Lower leg skin (tissue), 4 donors: ENCODE data around the gene NEU1. TPM values are rescaled to one million over a fixed set of nuclear protein-coding genes. Genes with fewer than 3 reads are reported as not detected.

ENCODE experiments used
- DNase-seq, 2 donors: peaks; one replicate each; pipeline ENCODE4 v3.0.0-alpha.2; 2019; ENCODE audit warnings: low spot score in 2 of 2
- H3K4me3 ChIP-seq: fragments of 200-600 bp; sonication (generic); 2 replicates; pipeline ENCODE4 v1.5.1; 2017; ENCODE audit warnings: mild to moderate bottlenecking, low read depth; ENCODE audit not compliant: poor library complexity, severe bottlenecking
- POLR2A ChIP-seq, 2 donors: fragments of 450-650 bp; IDR thresholded peaks; one replicate each; pipeline ENCODE4 v1.6.1; 2016 to 2017; ENCODE audit warnings: antibody characterized with exemption in 2 of 2, mild to moderate bottlenecking in 1 of 2, moderate library complexity in 1 of 2
- WGBS, 2 donors: methylation state at CpG; one replicate each; pipeline ENCODE4 v1.1.5; 2018; 5-methylcytosine and 5-hydroxymethylcytosine counted together
- intact Hi-C: fragments of 100-400 bp; cut with DNase I; formaldehyde crosslinking; loops from one replicate; pipeline ENCODE4 v1.15.0; 2023; ENCODE audit warnings: low total_unique reads
- total RNA-seq, 4 donors: library from RNA; depleted of rRNA; stranded (reverse); fragments of >200 nt; gene quantifications; one replicate each; pipeline ENCODE4 v1.1.0, GENCODE V29; 2016
- TF ChIP-seq, protein P1 (sequence below), 3 donors: fragments of 450-650 bp; IDR thresholded peaks; one replicate each; pipeline ENCODE4 v1.5.1; 2016; ENCODE audit warnings: antibody characterized with exemption in 3 of 3, mild to moderate bottlenecking in 3 of 3, moderate library complexity in 2 of 3

The NEU1 gene
- total RNA-seq, 4 donors from 2014 or later, result 29.1 to 47.6 (median 39.6) TPM

DNA sequence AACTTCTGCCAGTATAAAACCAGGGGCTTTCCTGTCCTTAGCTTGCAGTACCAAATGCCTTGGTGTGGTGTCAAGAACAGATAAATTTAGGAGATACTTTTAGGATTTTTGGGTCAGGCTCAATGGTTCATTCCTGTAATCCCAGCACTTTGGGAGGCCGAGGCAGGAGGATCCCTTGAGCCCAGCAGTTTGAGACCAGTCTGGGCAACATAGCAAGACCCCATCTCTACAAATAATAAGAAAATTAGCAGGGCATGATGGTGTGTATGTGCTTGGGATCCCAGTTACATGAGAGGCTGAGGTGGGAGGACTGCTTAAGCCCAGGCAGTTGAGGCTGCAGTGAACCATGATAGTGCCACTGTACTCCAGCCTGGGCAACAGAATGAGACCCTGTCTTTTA lies 42.4 kb upstream of the NEU1 start:
- H3K4me3 ChIP-seq, result no peak overlapping the region
- WGBS, 2 donors, result 86 to 100% methylated on average over 1 of the region's 1 CpG
- DNase-seq, result no peak
- intact Hi-C loops, result no loop called here
- no peak for TF ChIP-seq POLR2A (IDR thresholded peaks at IDR 0.05)
- TF ChIP-seq, protein P1, sequence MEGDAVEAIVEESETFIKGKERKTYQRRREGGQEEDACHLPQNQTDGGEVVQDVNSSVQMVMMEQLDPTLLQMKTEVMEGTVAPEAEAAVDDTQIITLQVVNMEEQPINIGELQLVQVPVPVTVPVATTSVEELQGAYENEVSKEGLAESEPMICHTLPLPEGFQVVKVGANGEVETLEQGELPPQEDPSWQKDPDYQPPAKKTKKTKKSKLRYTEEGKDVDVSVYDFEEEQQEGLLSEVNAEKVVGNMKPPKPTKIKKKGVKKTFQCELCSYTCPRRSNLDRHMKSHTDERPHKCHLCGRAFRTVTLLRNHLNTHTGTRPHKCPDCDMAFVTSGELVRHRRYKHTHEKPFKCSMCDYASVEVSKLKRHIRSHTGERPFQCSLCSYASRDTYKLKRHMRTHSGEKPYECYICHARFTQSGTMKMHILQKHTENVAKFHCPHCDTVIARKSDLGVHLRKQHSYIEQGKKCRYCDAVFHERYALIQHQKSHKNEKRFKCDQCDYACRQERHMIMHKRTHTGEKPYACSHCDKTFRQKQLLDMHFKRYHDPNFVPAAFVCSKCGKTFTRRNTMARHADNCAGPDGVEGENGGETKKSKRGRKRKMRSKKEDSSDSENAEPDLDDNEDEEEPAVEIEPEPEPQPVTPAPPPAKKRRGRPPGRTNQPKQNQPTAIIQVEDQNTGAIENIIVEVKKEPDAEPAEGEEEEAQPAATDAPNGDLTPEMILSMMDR (IDR thresholded peaks at IDR 0.05), result no peak

DNA sequence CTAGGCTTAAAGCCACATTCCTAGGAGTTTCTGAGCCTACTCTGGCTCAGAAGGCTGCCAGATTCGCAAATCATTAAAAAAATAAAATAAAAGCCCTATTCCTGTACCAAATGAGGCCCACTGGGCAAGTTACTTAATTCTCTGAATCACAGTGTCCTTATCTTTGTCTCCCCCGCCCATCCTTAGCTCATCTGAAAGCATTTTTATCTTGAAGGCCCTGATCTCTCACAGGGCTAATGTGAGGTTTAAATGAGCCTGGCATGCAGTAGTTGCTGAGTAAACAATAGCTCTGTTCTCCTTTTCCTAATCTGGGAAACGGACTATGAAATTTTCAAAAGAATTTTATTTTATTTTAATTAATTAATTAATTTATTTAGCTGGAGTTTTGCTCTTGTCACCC lies 41.3 kb upstream of the NEU1 start:
- TF ChIP-seq, protein P1 (IDR thresholded peaks at IDR 0.05), result no peak
- no peak for TF ChIP-seq POLR2A (IDR thresholded peaks at IDR 0.05)
- no peak overlapping the region for H3K4me3 ChIP-seq
- 89 to 92% methylated on average over 3 of the region's 3 CpGs for WGBS, 2 donors
- intact Hi-C loops, result no loop called here
- no peak for DNase-seq

DNA sequence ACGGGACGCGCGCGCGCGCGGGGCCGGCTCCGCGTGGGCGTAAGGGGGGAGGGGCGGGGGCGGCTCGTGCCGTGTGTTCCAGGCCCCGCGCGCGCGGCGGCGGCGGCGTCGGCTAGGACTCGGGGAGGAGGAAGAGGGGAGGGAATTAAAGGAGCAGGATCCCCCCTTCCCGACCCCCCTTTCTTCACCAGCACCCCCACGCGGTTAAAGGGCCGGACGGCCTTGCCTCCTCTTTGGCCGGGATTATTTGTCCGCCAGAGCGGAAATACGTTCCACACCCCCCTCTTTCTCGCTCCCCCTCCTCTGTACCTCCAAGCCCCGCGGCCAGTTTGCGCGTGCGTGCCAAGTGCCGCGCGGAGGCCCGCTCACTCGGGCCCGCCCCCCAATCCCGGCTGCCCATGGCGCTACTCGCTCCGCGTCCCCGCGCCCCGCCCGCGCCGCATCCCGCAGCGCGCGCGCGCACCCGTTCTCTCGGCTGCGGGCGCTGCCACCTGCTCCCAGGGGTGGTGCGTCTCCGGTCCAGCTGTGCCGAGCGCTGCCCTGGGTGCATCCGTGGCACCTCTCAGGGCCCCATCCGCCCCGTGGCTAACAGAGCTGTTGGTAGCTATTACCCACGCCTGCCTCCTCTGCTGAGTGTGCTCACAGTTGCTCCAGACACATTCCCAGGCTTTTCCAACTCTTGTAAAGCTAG lies 39.5 kb upstream of the NEU1 start, which contains the start of gene ZBTB12:
ZBTB12 (minus strand) TSS at position 134 of the 691 bp plus-strand sequence. CDS start 781 bp downstream, outside the sequence.
- H3K4me3 ChIP-seq, result peak within 1 kb of the TSS; percentile 62
- peak; percentile 80 to 96 for DNase-seq
- TF ChIP-seq POLR2A (IDR thresholded peaks at IDR 0.05), result no peak
- TF ChIP-seq, protein P1 (IDR thresholded peaks at IDR 0.05), result no peak
- WGBS, 2 donors, result 0 to 1% methylated on average over 31 to 37 of the region's 77 CpGs
- intact Hi-C loops, result no loop called here

DNA sequence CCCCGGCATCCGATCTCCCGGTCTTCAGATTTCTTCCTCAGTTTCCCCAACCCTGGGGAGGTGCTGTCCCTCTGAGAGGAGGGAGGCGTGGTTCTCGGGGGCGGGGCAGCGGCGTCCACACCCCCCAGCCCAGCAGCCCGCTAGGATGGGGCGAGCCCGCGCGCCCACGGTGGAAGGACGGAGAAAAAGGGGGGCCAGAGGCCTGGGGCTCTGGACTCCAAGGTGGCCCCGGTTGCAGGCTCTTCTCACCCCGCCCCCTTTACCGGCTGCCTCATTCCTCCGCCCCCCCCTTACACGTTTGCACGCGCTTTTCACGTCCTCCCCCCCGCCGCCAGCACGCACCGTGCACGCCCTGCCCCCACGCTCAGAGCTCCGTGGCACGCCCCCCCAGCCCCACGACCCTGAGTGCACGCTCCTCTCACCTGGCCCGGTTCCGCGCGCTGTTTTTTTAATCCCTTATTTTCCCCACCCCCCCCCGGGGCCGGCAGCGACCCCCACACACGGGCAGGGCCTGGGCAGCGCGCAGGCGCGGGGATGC lies 38.9 kb upstream of the NEU1 start:
- intact Hi-C loops, result no loop called here
- H3K4me3 ChIP-seq, result peak overlapping the region; percentile 62
- DNase-seq, result peak; percentile 49 to 91
- TF ChIP-seq, protein P1 (IDR thresholded peaks at IDR 0.05), result no peak
- TF ChIP-seq POLR2A (IDR thresholded peaks at IDR 0.05), result no peak
- WGBS, 2 donors, result 0 to 1% methylated on average over 33 to 36 of the region's 45 CpGs

DNA sequence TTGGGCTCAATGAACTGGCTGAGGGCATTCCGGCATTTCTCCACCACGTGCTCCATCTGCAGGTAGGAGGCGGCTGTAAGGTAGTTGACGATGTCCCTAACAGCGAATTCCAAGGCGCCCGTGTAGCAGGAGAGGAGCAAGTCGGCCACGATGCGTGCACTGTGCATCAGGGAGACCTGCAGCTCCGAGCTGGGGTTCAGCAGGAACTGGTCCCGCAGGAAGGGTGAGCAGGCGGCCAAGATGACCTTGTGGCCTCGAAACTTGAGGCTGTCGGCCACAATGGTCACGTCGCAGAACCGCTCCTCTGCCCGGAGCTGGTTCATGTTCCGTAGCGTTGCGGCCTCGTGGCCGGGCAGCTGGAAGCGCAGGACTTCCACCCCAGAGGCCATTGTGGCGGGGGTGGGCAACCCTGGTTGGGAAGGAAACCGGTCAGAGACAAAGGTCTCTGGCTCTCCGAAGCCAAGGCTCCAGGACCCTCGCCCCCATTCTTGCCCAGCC lies 38.3 kb upstream of the NEU1 start:
- H3K4me3 ChIP-seq, result peak overlapping the region; percentile 62
- no peak for DNase-seq
- no peak for TF ChIP-seq POLR2A (IDR thresholded peaks at IDR 0.05)
- TF ChIP-seq, protein P1 (IDR thresholded peaks at IDR 0.05), result no peak
- whole genome bisulfite sequencing, 2 donors, result 18 to 36% methylated on average over 24 to 29 of the region's 29 CpGs
- intact Hi-C loops, result no loop called here
